Mesenchymal stem cell (in vitro differentiated cells and primary cell): ENCODE data around the gene RRN3. TPM values are rescaled to one million over a fixed set of nuclear protein-coding genes. Genes with fewer than 3 reads are reported as not detected.

ENCODE experiments used
- small RNA-seq: library from polyadenylated mRNA; stranded (forward); fragments of <200 nt; extraction: miRNeasy Mini kit (QIAGEN cat#:217004); gene quantifications from one replicate; pipeline ENCODE3, GENCODE V24; 2013; ENCODE audit warnings: low read depth

RRN3 gene

Small RNAs within 50 kb of the gene (small RNA-seq; reads per million reads assigned to genes)
- not detected for gene MIR1972-1
